Measurements from ENCODE around the gene TUBA4A. TPM values are rescaled to one million over a fixed set of nuclear protein-coding genes. Genes with fewer than 3 reads are reported as not detected.

Gene TUBA4A
- total RNA-seq, 4 donors from 2014 or later, result 39.2 to 101 (median 70.8) TPM

DNA sequence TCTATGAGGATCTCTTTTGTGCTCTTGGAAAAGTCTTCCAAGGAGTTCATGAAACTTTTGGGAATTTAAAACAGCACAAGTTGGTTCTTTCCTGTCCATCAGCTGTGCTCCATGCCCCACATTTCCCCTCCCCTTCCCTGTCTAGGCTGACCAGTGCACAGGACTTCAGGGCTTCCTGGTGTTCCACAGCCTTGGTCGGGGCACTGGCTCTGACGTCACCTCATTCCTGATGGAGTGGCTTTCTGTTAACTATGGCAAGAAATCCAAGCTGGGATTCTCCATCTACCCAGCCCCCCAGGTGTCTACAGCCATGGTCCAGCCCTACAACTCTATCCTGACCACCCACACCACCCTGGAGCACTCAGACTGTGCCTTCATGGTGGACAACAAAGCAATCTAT, 17.3 kb upstream of the TUBA4A start:
- H3K27me3 ChIP-seq, result no peaks in the 10 kb centered on the region
- WGBS, 2 donors (ENCODE audit: low coverage in 1 of 2), result 74% methylated on average over 2 of the region's 2 CpGs; no CpG with 5 or more reads in 1 of the 2 donors
- TF ChIP-seq EP300 (IDR thresholded peaks at IDR 0.05; ENCODE audit: low read depth), result no peak
- TF ChIP-seq, protein P1, sequence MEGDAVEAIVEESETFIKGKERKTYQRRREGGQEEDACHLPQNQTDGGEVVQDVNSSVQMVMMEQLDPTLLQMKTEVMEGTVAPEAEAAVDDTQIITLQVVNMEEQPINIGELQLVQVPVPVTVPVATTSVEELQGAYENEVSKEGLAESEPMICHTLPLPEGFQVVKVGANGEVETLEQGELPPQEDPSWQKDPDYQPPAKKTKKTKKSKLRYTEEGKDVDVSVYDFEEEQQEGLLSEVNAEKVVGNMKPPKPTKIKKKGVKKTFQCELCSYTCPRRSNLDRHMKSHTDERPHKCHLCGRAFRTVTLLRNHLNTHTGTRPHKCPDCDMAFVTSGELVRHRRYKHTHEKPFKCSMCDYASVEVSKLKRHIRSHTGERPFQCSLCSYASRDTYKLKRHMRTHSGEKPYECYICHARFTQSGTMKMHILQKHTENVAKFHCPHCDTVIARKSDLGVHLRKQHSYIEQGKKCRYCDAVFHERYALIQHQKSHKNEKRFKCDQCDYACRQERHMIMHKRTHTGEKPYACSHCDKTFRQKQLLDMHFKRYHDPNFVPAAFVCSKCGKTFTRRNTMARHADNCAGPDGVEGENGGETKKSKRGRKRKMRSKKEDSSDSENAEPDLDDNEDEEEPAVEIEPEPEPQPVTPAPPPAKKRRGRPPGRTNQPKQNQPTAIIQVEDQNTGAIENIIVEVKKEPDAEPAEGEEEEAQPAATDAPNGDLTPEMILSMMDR (IDR thresholded peaks at IDR 0.05), result no peak
- TF ChIP-seq POLR2AphosphoS5 (IDR thresholded peaks at IDR 0.05), result no peak
- intact Hi-C loops (cut with DNase I; ENCODE audit: low total_unique reads) (no loop called here), in situ Hi-C loops (cut with MboI; ENCODE audit: low pct_ligation_motif_present in 1 of 4, low pct_unique_long_range_greater_than_20kb in 1 of 4, low sequenced_read_pairs in 3 of 4) (no loop called here)
- no peak overlapping the region for H3K4me3 ChIP-seq
- no peak overlapping the region for H3K27ac ChIP-seq
- no peaks in the 10 kb centered on the region for H3K9me3 ChIP-seq
- no peaks in the 10 kb centered on the region for H3K36me3 ChIP-seq
- peaks cover 0 to 6% (median 3%) of the 10 kb centered on the region in 4 donors for H3K4me1 ChIP-seq
- DNase-seq, result no peak

DNA sequence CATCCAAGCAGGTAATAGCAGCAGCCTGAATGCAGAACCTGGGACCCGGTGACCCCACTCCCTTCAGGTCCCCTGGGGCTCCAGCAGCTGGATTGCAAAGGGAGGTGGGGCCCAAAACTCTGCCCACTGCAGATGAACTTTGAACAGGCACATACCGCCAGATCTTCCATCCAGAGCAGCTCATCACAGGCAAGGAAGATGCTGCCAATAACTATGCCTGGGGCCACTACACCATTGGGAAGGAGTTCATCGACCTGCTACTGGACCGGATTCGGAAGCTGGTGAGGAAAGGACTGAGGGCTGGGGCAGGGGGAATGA, 16.3 kb upstream of the TUBA4A start:
- DNase-seq, result no peak
- 81% methylated on average over 4 of the region's 5 CpGs; no CpG with 5 or more reads in 1 of the 2 donors for WGBS, 2 donors (ENCODE audit: low coverage in 1 of 2)
- no peak overlapping the region for H3K27ac ChIP-seq
- no peaks in the 10 kb centered on the region for H3K36me3 ChIP-seq
- H3K4me1 ChIP-seq, result peaks cover 0 to 6% (median 3%) of the 10 kb centered on the region in 4 donors
- H3K27me3 ChIP-seq, result no peaks in the 10 kb centered on the region
- no peaks in the 10 kb centered on the region for H3K9me3 ChIP-seq
- intact Hi-C loops (cut with DNase I; ENCODE audit: low total_unique reads) (no loop called here), in situ Hi-C loops (cut with MboI; ENCODE audit: low pct_ligation_motif_present in 1 of 4, low pct_unique_long_range_greater_than_20kb in 1 of 4, low sequenced_read_pairs in 3 of 4) (no loop called here)
- H3K4me3 ChIP-seq, result no peak overlapping the region
- TF ChIP-seq POLR2AphosphoS5 (IDR thresholded peaks at IDR 0.05) (no peak), EP300 (IDR thresholded peaks at IDR 0.05; ENCODE audit: low read depth) (no peak), POLR2A (IDR thresholded peaks at IDR 0.05) (no peak)
- TF ChIP-seq, protein P1 (IDR thresholded peaks at IDR 0.05), result no peak

GRCh38 chr2:219269362-219270054, 15.8 kb upstream of the TUBA4A start:
- in situ Hi-C loops (cut with MboI; ENCODE audit: low pct_ligation_motif_present in 1 of 4, low pct_unique_long_range_greater_than_20kb in 1 of 4, low sequenced_read_pairs in 3 of 4), result no loop called here

GRCh38 chr2:219268294-219268693, 14.6 kb upstream of the TUBA4A start:
- Histone ChIP-seq H3K27ac (no peak overlapping the region), H3K4me1 (peaks cover 0 to 5% (median 0%) of the 10 kb centered on the region in 4 donors), H3K4me3 (no peak overlapping the region), H3K36me3 (no peaks in the 10 kb centered on the region), H3K9me3 (no peaks in the 10 kb centered on the region), H3K27me3 (no peaks in the 10 kb centered on the region)
- 83% methylated on average over 2 of the region's 2 CpGs; no CpG with 5 or more reads in 1 of the 2 donors for WGBS, 2 donors (ENCODE audit: low coverage in 1 of 2)
- intact Hi-C loops (cut with DNase I; ENCODE audit: low total_unique reads) (no loop called here), in situ Hi-C loops (cut with MboI; ENCODE audit: low pct_ligation_motif_present in 1 of 4, low pct_unique_long_range_greater_than_20kb in 1 of 4, low sequenced_read_pairs in 3 of 4) (no loop called here)
- TF ChIP-seq EP300 (IDR thresholded peaks at IDR 0.05; ENCODE audit: low read depth) (no peak), POLR2AphosphoS5 (IDR thresholded peaks at IDR 0.05) (no peak)
- TF ChIP-seq, protein P1 (IDR thresholded peaks at IDR 0.05), result no peak
- DNase-seq, result no peak

More at GRCh38 chr2:219269362-219270054, 15.8 kb upstream of the TUBA4A start:
- Histone ChIP-seq H3K36me3 (no peaks in the 10 kb centered on the region), H3K4me1 (peaks cover 0 to 6% (median 3%) of the 10 kb centered on the region in 4 donors), H3K27ac (no peak overlapping the region), H3K27me3 (no peaks in the 10 kb centered on the region), H3K9me3 (no peaks in the 10 kb centered on the region), H3K4me3 (no peak overlapping the region)
- WGBS, 2 donors (ENCODE audit: low coverage in 1 of 2), result 65% methylated on average over 8 of the region's 8 CpGs; no CpG with 5 or more reads in 1 of the 2 donors
- TF ChIP-seq EP300 (IDR thresholded peaks at IDR 0.05; ENCODE audit: low read depth), result no peak
- intact Hi-C loops (cut with DNase I; ENCODE audit: low total_unique reads), result no loop called here
- peak; percentile 76 for DNase-seq

DNA sequence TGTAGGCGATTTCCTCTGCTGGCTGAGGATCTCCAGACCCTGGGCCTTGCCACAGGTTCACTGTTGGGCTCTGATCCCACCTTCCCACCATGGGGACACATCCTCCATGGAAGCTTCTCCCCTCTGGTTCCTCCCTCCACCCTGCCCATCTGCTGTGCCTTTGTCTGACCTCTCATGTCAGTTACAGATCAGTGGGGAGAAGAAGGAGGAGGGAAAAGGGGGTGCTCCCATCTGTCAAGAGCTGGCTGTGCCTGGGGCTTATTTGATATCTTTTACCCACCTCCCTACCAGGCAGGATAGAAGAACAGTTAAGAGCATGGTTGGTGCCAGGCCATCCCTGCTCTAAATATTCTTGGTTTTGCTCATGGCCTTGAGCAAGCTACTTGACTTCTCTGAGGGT, 13.2 kb upstream of the TUBA4A start:
- Histone ChIP-seq H3K9me3 (no peaks in the 10 kb centered on the region), H3K4me1 (peaks cover 0 to 5% (median 0%) of the 10 kb centered on the region in 4 donors), H3K36me3 (no peaks in the 10 kb centered on the region), H3K27me3 (no peaks in the 10 kb centered on the region), H3K4me3 (no peak overlapping the region), H3K27ac (no peak overlapping the region)
- intact Hi-C loops (cut with DNase I; ENCODE audit: low total_unique reads) (no loop called here), in situ Hi-C loops (cut with MboI; ENCODE audit: low pct_ligation_motif_present in 1 of 4, low pct_unique_long_range_greater_than_20kb in 1 of 4, low sequenced_read_pairs in 3 of 4) (no loop called here)
- WGBS, 2 donors (ENCODE audit: low coverage in 1 of 2), result 93% methylated on average over 1 of the region's 1 CpG; no CpG with 5 or more reads in 1 of the 2 donors
- TF ChIP-seq POLR2A (IDR thresholded peaks at IDR 0.05) (no peak), EP300 (IDR thresholded peaks at IDR 0.05; ENCODE audit: low read depth) (no peak), POLR2AphosphoS5 (IDR thresholded peaks at IDR 0.05) (no peak)
- DNase-seq, result no peak
